ENCODE results near the gene NTN5.
A peak's percentile ranks its signal among the peaks of the same experiment; 100 is the strongest.
"Not testable (repeated sequence)": the region's sequence is repeated elsewhere in the genome, so short reads cannot be mapped to it uniquely, and the experiment has no call there.

Gene NTN5

GRCh38 chr19:48668761-48669160 lies 4.1 kb downstream of the NTN5 start:
- no peak for DNase-seq

GRCh38 chr19:48668332-48668731 lies 4.5 kb downstream of the NTN5 start:
- DNase-seq, result no peak

GRCh38 chr19:48665786-48666185 lies 7.0 kb downstream of the NTN5 start:
- no peak for DNase-seq

GRCh38 chr19:48664476-48664875 lies 8.3 kb downstream of the NTN5 start:
- no peak for DNase-seq

- no peak for DNase-seq
These were observed 9.2 kb downstream of the NTN5 start for GRCh38 chr19:48663667-48664066.

- no peak for DNase-seq
These were observed 11.1 kb downstream of the NTN5 start for GRCh38 chr19:48661711-48662090.

- DNase-seq, result peak; percentile 94
These were observed 11.7 kb downstream of the NTN5 start for GRCh38 chr19:48660852-48661710.

- DNase-seq, result peak; percentile 18
These were observed 13.0 kb downstream of the NTN5 start for GRCh38 chr19:48659768-48660167.

GRCh38 chr19:48658483-48658882 lies 14.3 kb downstream of the NTN5 start:
- DNase-seq, result no peak

- DNase-seq, result not testable (repeated sequence)
These were observed 15.0 kb downstream of the NTN5 start for GRCh38 chr19:48657828-48658227.

GRCh38 chr19:48656840-48657474 lies 15.9 kb downstream of the NTN5 start:
- DNase-seq, result no peak

- no peak for DNase-seq
These were observed 18.3 kb downstream of the NTN5 start for GRCh38 chr19:48654299-48655059.

GRCh38 chr19:48651683-48652048 lies 21.2 kb downstream of the NTN5 start:
- DNase-seq, result no peak

- DNase-seq, result no peak
These were observed 21.7 kb downstream of the NTN5 start for GRCh38 chr19:48650974-48651682.

GRCh38 chr19:48648134-48648533 lies 24.7 kb downstream of the NTN5 start:
- DNase-seq, result no peak

- no peak for DNase-seq
These were observed 26.0 kb downstream of the NTN5 start for GRCh38 chr19:48646722-48647216.

- peak; percentile 95 for DNase-seq
These were observed 26.7 kb downstream of the NTN5 start, which contains the start of gene CA11 for GRCh38 chr19:48646001-48646721. CA11 (minus strand) TSS chr19:48646187; CDS start chr19:48645632, 555 bp downstream.

- no peak for DNase-seq
These were observed 27.2 kb downstream of the NTN5 start for GRCh38 chr19:48645620-48646000.

- DNase-seq, result peak; percentile 83
These were observed 27.8 kb downstream of the NTN5 start for GRCh38 chr19:48644839-48645619.

- DNase-seq, result no peak
These were observed 28.5 kb downstream of the NTN5 start for GRCh38 chr19:48644355-48644754.

GRCh38 chr19:48642862-48643261 lies 30.0 kb downstream of the NTN5 start:
- DNase-seq, result no peak
